GM19395 (cell line): ENCODE results near the gene UBL4A.

ENCODE experiments used
- ATAC-seq: cut with Tn5 transposase; IDR thresholded peaks from one replicate; pipeline ENCODE4 v1.9.1; 2021; ENCODE audit warnings: mild to moderate bottlenecking, moderate library complexity; ENCODE audit not compliant: unreplicated experiment

Gene UBL4A

DNA sequence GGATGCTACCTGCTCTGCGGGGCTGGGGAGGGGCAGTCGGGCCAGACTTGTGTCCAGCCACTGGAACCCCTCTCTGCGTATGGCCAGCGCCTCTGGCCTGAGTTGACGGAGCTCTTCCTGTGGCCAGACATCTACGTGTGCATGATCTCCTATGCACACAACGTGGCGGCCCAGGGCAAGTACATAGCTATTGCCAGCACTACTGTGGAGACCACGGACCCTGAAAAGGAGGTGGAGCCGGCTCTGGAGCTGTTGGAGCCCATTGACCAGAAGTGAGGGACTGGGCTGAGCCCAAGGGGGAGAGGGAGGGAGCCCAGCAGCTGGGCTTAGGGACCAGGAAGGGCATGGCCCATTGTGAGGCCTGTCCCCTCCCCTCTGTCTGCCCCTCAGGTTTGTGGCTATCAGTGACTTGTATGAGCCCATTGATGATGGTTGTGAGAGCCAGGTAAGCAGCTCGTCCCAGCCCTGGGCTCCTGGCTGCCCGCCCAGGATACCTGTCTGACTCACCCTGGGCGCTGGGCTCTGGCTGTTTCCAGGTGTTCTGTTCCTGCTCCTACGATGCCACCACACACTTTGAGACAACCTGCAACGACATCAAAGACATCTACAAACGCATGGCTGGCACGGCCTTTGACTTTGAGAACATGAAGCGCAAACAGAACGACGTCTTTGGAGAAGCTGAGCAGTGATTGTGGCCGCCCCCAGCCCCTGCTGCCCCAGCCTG lies 44.3 kb downstream of the UBL4A start:
- no peak for ATAC-seq

DNA sequence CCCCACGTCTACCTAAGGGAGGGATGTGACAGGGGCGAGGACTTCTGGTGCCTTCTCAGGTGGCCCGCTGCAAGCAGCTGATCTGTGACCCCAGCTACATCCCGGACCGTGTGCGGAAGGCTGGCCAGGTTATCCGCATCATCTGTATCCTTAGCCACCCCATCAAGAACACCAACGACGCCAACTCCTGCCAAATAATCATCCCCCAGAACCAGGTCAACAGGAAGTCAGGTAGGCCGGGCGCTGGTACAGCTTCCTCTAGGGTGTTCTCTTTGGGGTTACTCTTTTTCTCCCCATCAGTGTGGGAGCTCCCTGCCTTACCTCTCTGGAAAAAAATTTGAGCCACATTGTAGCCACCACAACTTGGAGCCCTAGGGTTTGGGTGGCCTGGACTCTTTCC lies 44.9 kb downstream of the UBL4A start:
- ATAC-seq: no peak

DNA sequence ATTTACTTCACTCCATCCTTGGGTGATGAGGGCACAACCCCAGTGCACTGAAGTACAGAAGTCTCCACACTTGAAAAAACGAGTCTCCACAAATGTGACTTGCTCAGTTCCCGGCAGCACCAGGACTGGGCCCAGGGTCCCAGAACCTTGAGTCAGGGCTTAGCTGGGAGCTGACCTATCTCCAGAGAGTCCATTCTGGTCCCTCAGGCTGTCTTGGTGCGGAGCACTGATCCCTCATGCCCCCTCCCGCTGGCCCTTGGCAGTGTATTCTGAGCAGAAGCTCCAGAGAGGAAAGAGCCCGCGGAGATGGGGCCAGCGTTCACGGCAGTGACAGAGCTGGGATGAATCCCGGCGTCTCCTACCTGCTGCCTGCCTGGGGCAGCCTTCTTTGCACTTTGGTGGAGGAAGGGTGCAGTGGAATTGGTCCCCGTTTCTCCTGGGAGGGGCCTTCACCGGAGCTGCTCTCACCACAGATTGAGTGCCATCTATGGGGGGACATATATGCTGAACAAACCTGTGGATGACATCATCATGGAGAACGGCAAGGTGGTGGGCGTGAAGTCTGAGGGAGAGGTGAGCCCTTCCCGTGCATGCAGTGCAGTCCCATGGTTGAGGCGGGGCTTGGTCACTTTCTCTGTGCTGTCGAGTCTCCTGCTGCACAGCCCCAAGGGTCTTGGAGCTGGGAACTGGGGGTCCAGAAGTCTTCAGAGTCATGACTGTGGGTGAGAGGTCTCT lies 45.6 kb downstream of the UBL4A start:
- no peak for ATAC-seq

DNA sequence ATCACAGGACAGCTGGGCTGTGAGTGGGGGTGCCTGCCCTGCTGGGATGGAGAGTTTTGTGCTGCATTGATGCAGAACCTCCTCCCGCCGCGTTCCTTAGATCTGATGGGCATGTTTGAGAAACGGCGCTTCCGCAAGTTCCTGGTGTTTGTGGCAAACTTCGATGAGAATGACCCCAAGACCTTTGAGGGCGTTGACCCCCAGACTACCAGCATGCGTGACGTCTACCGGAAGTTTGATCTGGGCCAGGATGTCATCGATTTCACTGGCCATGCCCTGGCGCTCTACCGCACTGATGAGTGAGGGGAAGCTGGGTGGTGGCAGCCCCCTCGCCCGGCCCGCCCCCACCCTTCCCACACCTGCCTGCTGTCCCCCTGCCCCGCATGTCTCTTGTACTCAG lies 46.6 kb downstream of the UBL4A start:
- ATAC-seq: no peak

DNA sequence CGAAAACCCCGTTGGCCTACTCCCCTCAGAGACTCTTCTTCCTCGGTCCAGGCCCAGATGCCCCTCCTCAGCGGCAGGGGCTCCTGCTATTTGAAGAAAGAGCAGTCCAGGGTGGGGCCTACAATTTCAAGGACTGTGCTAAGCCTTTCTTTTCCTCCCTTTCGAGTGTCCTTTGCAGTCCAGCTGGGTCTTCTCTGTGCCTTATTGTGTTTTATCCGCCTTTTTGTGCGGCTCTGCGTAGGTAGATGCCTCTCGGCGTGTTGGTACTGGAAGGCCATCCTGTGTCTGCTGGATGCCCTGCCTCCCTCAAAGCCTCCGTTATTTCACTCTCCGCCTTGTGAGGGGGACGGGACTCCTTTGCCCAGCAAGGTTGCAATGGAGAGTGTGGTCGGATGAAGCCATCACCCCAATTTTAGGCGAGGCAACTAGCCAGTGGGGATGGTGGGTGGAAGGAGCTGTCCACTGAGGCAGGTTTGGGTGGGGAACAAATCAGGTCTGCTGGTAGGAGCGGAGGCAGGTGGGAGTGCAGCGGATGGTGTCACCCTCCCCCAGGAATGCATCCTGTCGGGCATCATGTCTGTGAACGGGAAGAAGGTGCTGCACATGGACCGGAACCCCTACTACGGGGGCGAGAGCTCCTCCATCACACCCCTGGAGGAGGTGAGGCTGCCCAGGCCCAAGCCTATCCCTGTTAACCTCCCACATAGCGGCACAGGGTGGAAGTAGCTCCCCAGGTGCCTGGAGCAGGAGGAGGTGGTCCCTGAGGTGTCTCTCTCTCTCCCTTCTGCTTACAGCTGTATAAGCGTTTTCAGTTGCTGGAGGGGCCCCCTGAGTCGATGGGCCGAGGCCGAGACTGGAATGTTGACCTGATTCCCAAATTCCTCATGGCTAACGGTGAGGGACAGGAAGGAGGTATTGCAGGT lies 48.2 kb downstream of the UBL4A start:
- no peak for ATAC-seq

DNA sequence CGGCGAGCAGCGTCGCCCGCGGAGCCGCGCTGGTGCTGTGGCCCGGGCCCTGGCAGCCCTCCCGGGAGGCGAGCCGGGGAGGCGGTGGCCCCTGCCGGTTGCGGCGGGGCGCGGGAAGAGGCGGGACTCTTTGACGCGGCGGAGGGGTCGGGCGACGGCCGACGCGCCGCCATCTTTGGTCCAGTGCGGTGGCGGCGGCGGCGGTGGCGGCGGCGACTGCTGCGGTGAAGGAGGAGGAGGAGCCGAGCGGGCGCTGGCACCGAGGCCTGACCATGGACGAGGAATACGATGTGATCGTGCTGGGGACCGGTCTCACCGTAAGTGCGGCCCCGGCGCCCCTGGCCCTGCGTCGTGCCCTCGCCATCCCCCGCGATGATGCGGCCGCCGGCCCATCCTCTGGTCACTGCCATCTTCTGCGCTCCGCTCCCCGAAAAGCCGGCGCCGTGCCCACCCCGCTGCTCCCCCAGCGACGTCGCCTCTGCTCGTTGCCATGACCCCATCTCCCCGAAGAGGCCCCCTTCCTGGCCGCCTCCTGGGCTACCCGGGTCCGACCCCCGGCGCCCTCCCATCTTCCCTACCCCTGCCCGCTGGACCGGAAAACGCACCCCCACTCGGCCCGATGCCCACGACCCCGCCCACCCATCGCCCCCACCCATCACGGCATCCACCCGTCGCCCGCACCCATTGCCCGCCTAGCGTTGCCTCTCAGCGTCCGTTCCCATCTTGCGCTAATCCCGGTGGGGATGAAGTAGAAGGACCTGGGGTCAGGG lies 49.2 kb downstream of the UBL4A start, which contains the start of gene GDI1:
Gene GDI1, plus strand, starts transcription at position 172 of the 770 bp plus-strand sequence. Its CDS starts 101 bp downstream, at position 273.
- peak; percentile 49 for ATAC-seq

DNA sequence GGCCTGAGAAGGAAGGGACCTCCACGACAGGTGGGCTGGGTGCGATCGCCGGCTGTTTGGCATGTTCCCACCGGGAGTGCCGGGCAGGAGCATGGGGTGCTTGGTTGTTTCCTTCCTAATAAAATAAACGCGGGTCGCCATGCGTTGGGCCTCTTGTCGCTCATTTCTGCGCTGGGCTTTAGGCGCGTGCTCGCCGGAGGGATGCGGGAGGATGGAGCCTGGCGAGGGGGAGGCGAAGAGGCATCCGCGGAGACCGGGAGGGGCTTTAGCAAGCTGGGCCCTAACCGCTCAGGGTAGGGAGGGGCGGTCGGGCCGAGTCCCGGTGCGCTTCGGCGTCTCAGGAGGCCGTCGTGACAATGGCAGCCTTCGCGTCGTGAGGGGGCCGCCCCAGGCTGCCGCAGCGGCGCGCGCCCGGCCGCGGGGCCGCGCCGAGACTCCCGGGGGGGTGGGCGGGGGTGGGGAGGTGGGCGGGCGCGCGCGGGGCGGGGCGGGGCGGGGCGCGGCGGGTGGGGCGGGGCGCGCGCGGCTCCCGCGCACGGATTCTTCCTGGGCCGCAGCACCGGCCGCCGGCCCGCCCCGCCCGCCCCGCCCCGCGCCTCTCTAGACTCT lies 49.9 kb downstream of the UBL4A start:
- peak; percentile 30 for ATAC-seq

DNA sequence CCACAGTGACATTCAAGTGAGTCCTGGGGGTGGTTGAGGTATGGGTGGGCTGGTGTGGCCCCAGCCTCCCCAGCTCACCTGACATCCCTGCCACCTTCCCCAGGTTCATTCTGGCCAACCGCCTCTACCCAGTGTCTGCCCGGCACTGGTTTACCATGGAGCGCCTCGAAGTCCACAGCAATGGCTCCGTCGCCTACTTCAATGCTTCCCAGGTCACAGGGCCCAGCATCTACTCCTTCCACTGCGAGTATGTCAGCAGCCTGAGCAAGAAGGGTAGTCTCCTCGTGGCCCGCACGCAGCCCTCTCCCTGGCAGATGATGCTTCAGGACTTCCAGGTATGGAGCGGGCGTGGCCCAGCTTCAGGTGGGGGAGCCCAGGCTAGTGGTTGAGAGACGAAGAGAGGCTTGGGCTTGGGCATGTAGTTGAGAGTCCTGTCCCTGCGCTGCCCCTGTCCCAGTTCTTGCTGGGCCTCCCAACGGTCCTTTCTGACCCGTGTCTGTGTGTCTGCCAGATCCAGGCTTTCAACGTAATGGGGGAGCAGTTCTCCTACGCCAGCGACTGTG lies 51.2 kb downstream of the UBL4A start:
- ATAC-seq: no peak

DNA sequence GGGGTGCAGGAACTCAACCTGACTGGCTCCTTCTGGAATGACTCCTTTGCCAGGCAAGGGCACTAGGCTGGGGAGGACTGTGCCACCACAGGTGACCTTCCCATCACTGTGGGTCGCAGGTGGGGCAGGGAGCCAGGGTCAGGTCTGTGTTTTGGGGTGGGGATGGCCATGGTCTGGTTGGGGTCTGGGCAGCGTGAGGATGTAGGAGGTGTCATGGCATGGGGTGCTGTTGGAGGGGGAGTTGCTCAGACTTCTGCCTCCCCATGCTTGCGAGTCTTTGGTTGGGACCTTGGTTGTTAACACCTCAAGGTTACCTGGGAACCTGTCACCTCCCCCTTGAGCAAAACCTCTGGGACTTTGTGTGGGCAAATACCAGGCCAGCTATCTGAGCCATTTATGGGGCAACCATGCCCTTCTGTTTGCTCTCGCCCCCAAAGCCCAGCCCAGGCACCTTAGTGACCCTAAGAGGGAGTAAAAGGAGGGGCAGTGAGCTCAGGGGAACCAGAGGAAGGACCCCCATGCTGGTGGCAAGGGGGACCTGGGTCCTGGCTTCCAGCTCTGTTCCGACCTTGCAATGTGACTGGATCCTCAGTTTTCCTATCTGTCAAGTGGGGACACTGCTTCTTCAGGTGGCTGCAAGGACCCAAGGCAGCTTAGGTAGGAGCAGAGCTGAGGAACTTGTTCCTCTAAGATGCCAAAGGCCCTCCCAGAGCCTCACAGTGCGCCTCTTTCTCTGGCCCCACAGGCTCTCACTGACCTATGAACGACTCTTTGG lies 51.8 kb downstream of the UBL4A start:
- ATAC-seq: no peak
